WTC11 (cell line): Measurements from ENCODE around the gene PROSER3.

Source experiments
- CREM ChIP-seq: sonication (generic); formaldehyde crosslinking; IDR thresholded peaks from 2 replicates; pipeline ENCODE4 v1.8.1; 2022; ENCODE audit warnings: mild to moderate bottlenecking, missing genetic modification reagents, moderate library complexity
- FOXJ3 ChIP-seq: sonication (generic); formaldehyde crosslinking; IDR thresholded peaks from 2 replicates; pipeline ENCODE4 v1.9.0; 2021; ENCODE audit warnings: missing genetic modification reagents, mild to moderate bottlenecking, borderline replicate concordance
- FOXP1 ChIP-seq: sonication (generic); formaldehyde crosslinking; IDR thresholded peaks from 2 replicates; pipeline ENCODE4 v1.8.0; 2022; ENCODE audit warnings: missing genetic modification reagents, mild to moderate bottlenecking, moderate library complexity, borderline replicate concordance
- TP53 ChIP-seq: sonication (generic); formaldehyde crosslinking; IDR thresholded peaks from 2 replicates; pipeline ENCODE4 v1.8.1; 2023; ENCODE audit warnings: mild to moderate bottlenecking, missing genetic modification reagents
- ZNF232 ChIP-seq: sonication (generic); formaldehyde crosslinking; IDR thresholded peaks from 2 replicates; pipeline ENCODE4 v1.8.0; 2022; ENCODE audit warnings: mild to moderate bottlenecking, missing genetic modification reagents
- TF ChIP-seq, protein P1 (sequence below): fragments of 200-600 bp; IDR thresholded peaks from 2 replicates; pipeline ENCODE4 v1.8.0; 2022; ENCODE audit warnings: antibody characterized with exemption

DNA sequence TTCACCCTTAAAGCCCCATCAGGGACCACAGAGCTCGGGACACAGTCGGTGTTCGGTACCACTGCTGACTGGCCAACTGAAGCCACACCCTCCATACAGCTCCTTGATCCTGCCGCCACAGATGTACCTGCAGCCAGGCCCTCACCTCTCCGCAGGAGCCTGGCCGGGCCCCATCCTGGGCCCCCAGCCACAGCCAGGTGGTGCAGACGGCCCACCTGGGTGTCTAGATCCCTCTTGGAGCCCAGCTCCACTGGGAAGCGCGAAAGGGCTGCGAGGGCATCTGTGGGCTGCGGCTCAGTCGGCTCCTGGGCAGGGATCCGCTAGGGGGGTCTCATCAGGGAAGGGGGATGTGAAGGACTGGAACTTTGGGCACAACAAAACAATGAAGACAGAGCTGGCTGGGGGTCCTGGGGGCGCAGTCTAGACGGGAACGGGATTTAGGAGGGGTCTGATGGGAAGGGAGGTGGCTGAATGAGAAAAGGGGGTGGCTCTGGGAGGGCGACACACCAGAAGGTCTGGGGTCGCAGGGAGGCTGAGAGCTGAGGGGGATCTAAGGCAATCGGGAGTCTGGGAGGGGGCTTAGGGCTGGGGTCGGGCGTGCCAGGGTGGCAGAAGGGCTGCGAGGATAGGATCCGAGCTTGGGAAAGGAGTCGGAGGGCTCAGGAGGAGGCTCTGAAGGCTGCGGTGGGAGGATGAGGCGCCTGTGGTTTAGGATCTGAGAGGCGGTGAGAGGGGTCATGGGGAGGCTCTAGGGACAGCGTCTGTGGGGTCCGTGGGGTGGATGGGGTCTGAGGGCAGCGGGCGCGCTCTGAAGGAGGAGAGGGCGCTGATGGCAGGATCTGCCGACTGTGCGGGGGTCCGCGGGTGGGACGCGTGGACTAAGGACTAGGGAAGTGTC, 38.9 kb downstream of the PROSER3 start:
- TF ChIP-seq CREM (no peak), FOXP1 (CRISPR knock-in tag) (no peak), FOXJ3 (CRISPR knock-in tag) (no peak), ZNF232 (no peak), TP53 (CRISPR knock-in tag) (no peak)
- TF ChIP-seq, protein P1, sequence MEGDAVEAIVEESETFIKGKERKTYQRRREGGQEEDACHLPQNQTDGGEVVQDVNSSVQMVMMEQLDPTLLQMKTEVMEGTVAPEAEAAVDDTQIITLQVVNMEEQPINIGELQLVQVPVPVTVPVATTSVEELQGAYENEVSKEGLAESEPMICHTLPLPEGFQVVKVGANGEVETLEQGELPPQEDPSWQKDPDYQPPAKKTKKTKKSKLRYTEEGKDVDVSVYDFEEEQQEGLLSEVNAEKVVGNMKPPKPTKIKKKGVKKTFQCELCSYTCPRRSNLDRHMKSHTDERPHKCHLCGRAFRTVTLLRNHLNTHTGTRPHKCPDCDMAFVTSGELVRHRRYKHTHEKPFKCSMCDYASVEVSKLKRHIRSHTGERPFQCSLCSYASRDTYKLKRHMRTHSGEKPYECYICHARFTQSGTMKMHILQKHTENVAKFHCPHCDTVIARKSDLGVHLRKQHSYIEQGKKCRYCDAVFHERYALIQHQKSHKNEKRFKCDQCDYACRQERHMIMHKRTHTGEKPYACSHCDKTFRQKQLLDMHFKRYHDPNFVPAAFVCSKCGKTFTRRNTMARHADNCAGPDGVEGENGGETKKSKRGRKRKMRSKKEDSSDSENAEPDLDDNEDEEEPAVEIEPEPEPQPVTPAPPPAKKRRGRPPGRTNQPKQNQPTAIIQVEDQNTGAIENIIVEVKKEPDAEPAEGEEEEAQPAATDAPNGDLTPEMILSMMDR = no peak
